AG04449 (cell line): ENCODE results near the gene MAST4.

Source experiments
- CTCF ChIA-PET: fragments of 350-600 bp; formaldehyde crosslinking; extraction: SDS; loops from one replicate; lab custom pipeline; 2021; ENCODE audit warnings: antibody characterized with exemption; lab: Yijun Ruan, JAX
- POLR2A ChIA-PET: fragments of 400-600, 350-600 bp; formaldehyde crosslinking; extraction: SDS; loops from one replicate; lab custom pipeline; 2020; ENCODE audit warnings: antibody characterized with exemption, inconsistent platforms; lab: Yijun Ruan, JAX
- DNase-seq: peaks from one replicate; pipeline ENCODE4 v3.0.0-alpha.2; 2010; ENCODE audit warnings: low read depth, low spot score
- H3K4me3 ChIP-seq: 2 replicates; pipeline ENCODE4 v1.5.1; 2011; ENCODE audit warnings: low read depth, mild to moderate bottlenecking, control low read depth, low read length
- CTCF ChIP-seq: IDR thresholded peaks from one replicate; pipeline ENCODE4 v1.5.1; 2011; ENCODE audit warnings: mild to moderate bottlenecking, moderate library complexity, low read length, control low read depth, inconsistent platforms; ENCODE audit not compliant: insufficient read depth; ENCODE audit errors: missing control alignments

MAST4 gene

DNA sequence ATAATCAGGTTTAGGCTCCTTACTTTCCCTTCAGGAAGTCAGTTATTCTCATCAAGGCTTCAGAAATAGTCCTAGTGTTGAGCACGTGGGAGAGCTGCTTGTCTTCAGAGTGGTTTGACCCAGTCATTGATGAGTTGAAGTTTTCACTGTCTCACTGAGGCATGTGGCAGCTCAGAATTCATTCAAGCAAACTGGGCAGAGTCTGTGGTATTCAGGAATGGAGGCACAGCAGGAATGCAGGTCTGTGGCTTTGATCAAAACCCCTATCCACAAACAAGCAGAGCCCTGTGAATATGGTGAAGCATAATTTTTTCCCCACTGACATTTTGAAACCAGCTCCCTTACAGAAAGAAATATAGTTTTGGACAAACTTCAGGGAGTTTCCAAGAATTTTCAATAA, 393.1 kb downstream of the MAST4 start:
- TF ChIP-seq CTCF = no peak
- ChIA-PET POLR2A (no interaction called here), CTCF (interaction anchor here (1.2 to 7.0 kb wide), 10 partner anchors 8 to 173 kb away, joined by 3 to 85 read pairs (median 13); no protein-coding TSS in a partner anchor)
- no peak overlapping the region for H3K4me3 ChIP-seq
- no peak for DNase-seq

- no peak for DNase-seq
- POLR2A ChIA-PET = no interaction called here
- CTCF ChIA-PET = interaction anchor here (1.2 to 7.0 kb wide), 9 partner anchors 9 to 160 kb away, joined by 3 to 85 read pairs (median 15); no protein-coding TSS in a partner anchor
- no peak overlapping the region for H3K4me3 ChIP-seq
- no peak for TF ChIP-seq CTCF
These were observed 393.6 kb downstream of the MAST4 start for GRCh38 chr5:66989781-66990180.

DNA sequence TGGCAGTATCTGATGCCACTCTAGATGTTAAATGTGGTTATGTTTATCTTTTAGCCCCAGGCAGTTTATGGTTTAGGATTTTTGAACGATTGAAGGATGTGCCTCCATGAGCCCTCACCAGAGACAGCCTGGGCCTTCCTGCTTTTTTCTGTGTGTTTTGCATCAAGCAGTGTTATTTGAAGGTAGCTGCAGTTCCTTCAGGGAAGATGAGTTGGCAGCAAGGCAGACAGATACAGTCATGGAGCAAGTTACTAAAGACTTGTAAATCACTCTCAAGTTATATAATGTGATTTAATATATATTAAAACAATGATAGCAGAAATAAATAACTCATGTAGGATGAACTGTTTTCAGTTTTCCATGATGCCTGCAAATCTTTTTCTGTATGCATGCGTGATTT, 395.6 kb downstream of the MAST4 start:
- no peak for TF ChIP-seq CTCF
- DNase-seq = no peak
- H3K4me3 ChIP-seq = no peak overlapping the region
- ChIA-PET CTCF (interaction anchor here (3.1 to 7.0 kb wide), 2 partner anchors 16 to 158 kb away, joined by 13 to 85 read pairs; no protein-coding TSS in a partner anchor), POLR2A (no interaction called here)

GRCh38 chr5:66992547-66992946, 396.4 kb downstream of the MAST4 start:
- ChIA-PET POLR2A (interaction anchor here (0.7 kb wide), 1 partner anchor 18 kb away, joined by 3 read pairs; no protein-coding TSS in a partner anchor), CTCF (interaction anchor here (3.1 kb wide), 1 partner anchor 157 kb away, joined by 13 read pairs; no protein-coding TSS in a partner anchor)
- TF ChIP-seq CTCF = no peak
- H3K4me3 ChIP-seq = no peak overlapping the region
- no peak for DNase-seq

GRCh38 chr5:66993448-66993847, 397.3 kb downstream of the MAST4 start:
- ChIA-PET CTCF (interaction anchor here (3.1 kb wide), 1 partner anchor 157 kb away, joined by 13 read pairs; no protein-coding TSS in a partner anchor), POLR2A (no interaction called here)
- TF ChIP-seq CTCF = no peak
- DNase-seq = no peak
- no peak overlapping the region for H3K4me3 ChIP-seq

- TF ChIP-seq CTCF = no peak
- POLR2A ChIA-PET = no interaction called here
- DNase-seq = no peak
- no peak overlapping the region for H3K4me3 ChIP-seq
- CTCF ChIA-PET = interaction anchor here (3.1 kb wide), 1 partner anchor 156 kb away, joined by 13 read pairs; no protein-coding TSS in a partner anchor
These were observed 397.7 kb downstream of the MAST4 start for GRCh38 chr5:66993882-66994281.
